Measurements from ENCODE around the gene CROT. TPM values are rescaled to one million over a fixed set of nuclear protein-coding genes. Genes with fewer than 3 reads are reported as not detected.

CROT gene
- total RNA-seq, 1 donor from 2014 or later, result 11.1 TPM

- no peak for DNase-seq (ENCODE audit: low spot score)
- Mint-ChIP-seq H3K9me3 (ENCODE audit: unreplicated experiment) (no peaks in the 10 kb centered on the region), H3K27ac (ENCODE audit: unreplicated experiment) (no peak overlapping the region), H3K4me3 (ENCODE audit: unreplicated experiment) (no peak overlapping the region), H3K36me3 (ENCODE audit: low read depth, unreplicated experiment) (peaks cover 3% of the 10 kb centered on the region), H3K27me3 (ENCODE audit: unreplicated experiment) (no peaks in the 10 kb centered on the region), H3K4me1 (ENCODE audit: unreplicated experiment) (no peaks in the 10 kb centered on the region)
- TF ChIP-seq CTCF (IDR thresholded peaks at IDR 0.05; ENCODE audit: unreplicated experiment), result no peak
Measured at GRCh38 chr7:87363342-87363741, 17.9 kb downstream of the CROT start.

GRCh38 chr7:87364246-87364645, 18.8 kb downstream of the CROT start:
- Mint-ChIP-seq H3K36me3 (ENCODE audit: low read depth, unreplicated experiment) (no peaks in the 10 kb centered on the region), H3K27ac (ENCODE audit: unreplicated experiment) (no peak overlapping the region), H3K4me3 (ENCODE audit: unreplicated experiment) (no peak overlapping the region), H3K27me3 (ENCODE audit: unreplicated experiment) (no peaks in the 10 kb centered on the region), H3K4me1 (ENCODE audit: unreplicated experiment) (no peaks in the 10 kb centered on the region), H3K9me3 (ENCODE audit: unreplicated experiment) (no peaks in the 10 kb centered on the region)
- no peak for DNase-seq (ENCODE audit: low spot score)
- no peak for TF ChIP-seq CTCF (IDR thresholded peaks at IDR 0.05; ENCODE audit: unreplicated experiment)

GRCh38 chr7:87369216-87369615, 23.8 kb downstream of the CROT start:
- no peaks in the 10 kb centered on the region for H3K27me3 Mint-ChIP-seq (ENCODE audit: unreplicated experiment)
- DNase-seq (ENCODE audit: low spot score), result no peak
- no peaks in the 10 kb centered on the region for H3K4me1 Mint-ChIP-seq (ENCODE audit: unreplicated experiment)
- no peaks in the 10 kb centered on the region for H3K36me3 Mint-ChIP-seq (ENCODE audit: low read depth, unreplicated experiment)
- no peaks in the 10 kb centered on the region for H3K9me3 Mint-ChIP-seq (ENCODE audit: unreplicated experiment)
- H3K4me3 Mint-ChIP-seq (ENCODE audit: unreplicated experiment), result no peak overlapping the region
- no peak overlapping the region for H3K27ac Mint-ChIP-seq (ENCODE audit: unreplicated experiment)
- no peak for TF ChIP-seq CTCF (IDR thresholded peaks at IDR 0.05; ENCODE audit: unreplicated experiment)

GRCh38 chr7:87370660-87371180, 25.3 kb downstream of the CROT start:
- no peaks in the 10 kb centered on the region for H3K27me3 Mint-ChIP-seq (ENCODE audit: unreplicated experiment)
- no peak for TF ChIP-seq CTCF (IDR thresholded peaks at IDR 0.05; ENCODE audit: unreplicated experiment)

GRCh38 chr7:87375662-87376435, 30.4 kb downstream of the CROT start:
- Mint-ChIP-seq H3K4me3 (ENCODE audit: unreplicated experiment) (no peak overlapping the region), H3K27ac (ENCODE audit: unreplicated experiment) (no peak overlapping the region), H3K4me1 (ENCODE audit: unreplicated experiment) (no peaks in the 10 kb centered on the region), H3K36me3 (ENCODE audit: low read depth, unreplicated experiment) (no peaks in the 10 kb centered on the region), H3K27me3 (ENCODE audit: unreplicated experiment) (no peaks in the 10 kb centered on the region), H3K9me3 (ENCODE audit: unreplicated experiment) (no peaks in the 10 kb centered on the region)
- TF ChIP-seq CTCF (IDR thresholded peaks at IDR 0.05; ENCODE audit: unreplicated experiment), result no peak
- DNase-seq (ENCODE audit: low spot score), result no peak

More at GRCh38 chr7:87370660-87371180, 25.3 kb downstream of the CROT start:
- Mint-ChIP-seq H3K4me3 (ENCODE audit: unreplicated experiment) (no peak overlapping the region), H3K4me1 (ENCODE audit: unreplicated experiment) (no peaks in the 10 kb centered on the region), H3K36me3 (ENCODE audit: low read depth, unreplicated experiment) (no peaks in the 10 kb centered on the region), H3K27ac (ENCODE audit: unreplicated experiment) (no peak overlapping the region), H3K9me3 (ENCODE audit: unreplicated experiment) (no peaks in the 10 kb centered on the region)
- no peak for DNase-seq (ENCODE audit: low spot score)
